Glomerular endothelial cell (primary cell): ENCODE measurements around the gene ATRNL1. TPM values are rescaled to one million over a fixed set of nuclear protein-coding genes. Genes with fewer than 3 reads are reported as not detected.

ENCODE experiments used
- DNase-seq: peaks from one replicate; pipeline ENCODE4 v3.0.0-alpha.2; 2011; ENCODE audit warnings: low read depth, low spot score; ENCODE audit errors: extremely low read depth
- total RNA-seq: library from RNA; depleted of rRNA; stranded (reverse); fragments of >200 nt; gene quantifications from 2 replicates; pipeline ENCODE4 v1.2.3, GENCODE V29; 2015

The ATRNL1 gene
- total RNA-seq, 1 donor from 2014 or later, result 5.3 TPM

DNA sequence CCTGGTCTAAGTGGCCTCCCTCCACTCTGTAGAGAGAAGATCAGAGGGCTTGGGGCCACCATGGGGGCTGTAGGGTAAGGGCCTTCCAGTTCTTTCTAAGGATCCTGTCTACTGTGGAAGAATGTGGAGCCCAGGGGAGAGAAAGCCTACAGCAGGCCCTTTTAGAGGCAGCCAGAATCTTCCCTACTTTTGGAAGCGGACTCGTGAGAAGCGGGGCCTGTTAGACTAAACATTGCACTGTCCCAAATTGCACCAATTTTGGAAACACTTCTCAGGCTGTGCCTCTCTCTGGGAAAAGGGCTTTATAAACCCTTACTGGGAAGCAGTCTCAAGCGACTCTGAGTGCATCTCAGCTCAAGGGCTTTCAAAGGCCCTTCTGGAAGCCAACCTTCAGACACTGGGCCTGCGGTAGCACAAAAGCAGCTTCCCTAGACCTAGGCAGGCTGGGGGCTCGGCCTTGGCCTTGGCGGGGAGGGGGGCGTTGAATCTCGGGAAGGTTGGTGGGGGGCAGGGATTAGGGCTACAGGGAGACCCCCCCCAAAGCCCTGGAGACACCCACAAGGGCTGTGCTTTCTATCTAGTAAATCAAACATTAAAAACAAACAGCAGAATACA is 881.8 kb downstream of the ATRNL1 start:
- no peak for DNase-seq

DNA sequence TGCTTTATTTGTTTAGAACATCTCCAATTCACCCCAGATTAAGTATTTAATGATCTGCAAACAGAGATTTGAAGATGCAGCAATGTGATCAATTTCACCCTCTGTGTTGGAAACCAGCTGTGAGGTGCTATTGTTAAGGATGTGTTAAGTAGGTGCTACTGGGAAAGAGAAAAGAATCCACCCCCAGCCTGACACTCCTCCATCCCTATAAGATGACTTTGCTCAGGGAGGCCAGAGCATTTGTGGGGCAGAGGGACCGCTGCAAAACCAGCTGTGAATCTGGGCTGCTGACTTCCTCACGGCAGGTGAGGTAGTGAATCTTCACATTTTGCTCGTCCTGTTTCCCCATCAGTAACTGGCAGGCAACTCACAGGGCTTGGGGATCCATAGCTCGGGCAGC is 882.3 kb downstream of the ATRNL1 start:
- no peak for DNase-seq

DNA sequence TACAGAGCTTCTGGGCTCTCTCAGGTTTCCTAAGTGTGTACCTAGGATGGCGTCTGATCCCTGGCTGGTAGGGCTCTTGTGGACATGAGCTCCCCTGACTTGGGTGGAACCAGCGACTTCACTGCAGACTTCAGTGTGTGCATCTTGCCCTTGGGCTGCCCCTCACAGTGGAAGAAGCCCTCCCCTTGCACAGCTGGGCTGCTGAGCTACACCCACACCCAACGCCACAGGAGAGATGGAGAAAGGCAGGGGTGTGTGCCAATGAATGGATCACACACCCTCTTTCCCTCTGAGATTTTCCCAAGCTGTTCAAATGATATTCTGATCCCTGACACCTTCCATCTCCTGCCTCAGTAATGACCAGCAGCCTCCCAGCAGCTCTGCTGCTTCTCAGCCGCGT is 883.2 kb downstream of the ATRNL1 start:
- DNase-seq, result no peak

DNA sequence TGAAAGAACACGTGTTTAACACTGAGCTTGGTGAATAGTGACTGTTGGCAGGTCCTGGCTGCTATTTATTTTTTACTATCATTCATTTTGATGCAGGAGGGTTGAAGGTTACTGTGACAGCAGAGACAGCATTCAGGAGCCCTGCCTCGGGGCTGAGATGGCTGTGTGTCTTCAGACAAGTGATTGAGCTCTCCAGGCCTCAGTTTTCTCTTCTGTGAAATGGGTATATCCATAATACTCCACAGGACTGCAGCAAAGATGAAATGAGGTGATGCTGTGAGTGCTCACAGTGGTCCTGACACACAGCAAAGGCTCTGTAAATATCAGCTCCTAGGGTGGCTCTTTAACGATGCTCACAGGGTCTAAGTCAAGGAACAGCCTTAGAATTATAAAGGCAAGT is 884.7 kb downstream of the ATRNL1 start:
- DNase-seq, result no peak

DNA sequence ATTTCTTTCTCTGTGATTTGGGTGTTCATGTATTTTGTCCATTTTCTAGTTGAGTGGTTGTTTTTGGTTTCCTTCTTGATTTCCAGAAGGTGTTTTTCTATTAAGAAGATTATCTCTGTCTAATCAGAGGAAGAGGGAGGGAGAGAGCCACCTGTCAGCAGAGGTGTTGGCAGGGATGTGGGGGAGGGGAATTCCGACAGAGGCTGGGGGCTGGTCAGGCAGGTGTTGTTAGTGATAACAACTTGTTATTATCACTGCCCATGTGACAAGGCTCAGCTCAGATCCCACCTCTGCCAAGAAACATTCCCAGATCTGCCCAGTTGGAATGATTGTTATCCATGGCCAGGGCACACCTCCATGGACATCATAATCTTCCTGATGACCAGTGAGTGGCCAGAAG is 886.4 kb downstream of the ATRNL1 start:
- no peak for DNase-seq

DNA sequence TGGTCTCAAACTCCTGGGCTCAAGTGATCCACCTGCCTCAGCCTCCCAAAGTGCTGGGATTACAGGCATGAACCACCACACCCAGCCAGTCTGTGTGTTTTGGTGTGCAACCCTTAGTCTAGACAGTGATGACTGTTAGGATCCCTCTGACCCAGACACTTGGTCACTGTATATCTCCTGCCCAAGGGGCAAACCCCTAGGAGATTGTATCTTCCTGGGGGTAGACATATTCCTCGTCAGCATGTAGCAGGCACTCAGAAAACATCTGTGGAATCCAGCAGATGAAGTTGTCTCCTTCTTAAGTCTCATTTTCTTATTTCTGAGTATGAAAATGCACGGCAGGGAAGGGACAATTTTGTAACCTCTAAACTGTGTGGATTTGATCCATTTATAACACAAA is 887.3 kb downstream of the ATRNL1 start:
- no peak for DNase-seq

DNA sequence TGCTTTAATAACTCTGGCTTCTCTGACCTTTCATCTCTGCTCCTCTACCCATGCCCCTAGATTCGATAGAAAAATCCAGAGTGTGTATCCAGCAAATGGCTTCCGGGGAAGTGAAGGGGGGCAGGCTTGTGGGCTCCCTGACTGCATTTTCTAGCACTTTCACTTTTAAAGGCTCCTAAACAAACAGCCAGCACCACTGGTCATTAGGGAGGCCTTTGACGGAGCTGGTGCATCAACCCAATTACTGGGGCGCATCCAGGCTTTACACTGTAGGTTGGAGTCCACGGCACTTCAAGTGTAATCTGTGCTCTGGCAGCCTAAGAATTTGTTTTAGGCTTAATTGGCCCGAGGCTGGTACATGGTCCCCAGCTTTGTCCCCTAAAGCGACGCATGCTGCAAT is 887.9 kb downstream of the ATRNL1 start:
- no peak for DNase-seq

DNA sequence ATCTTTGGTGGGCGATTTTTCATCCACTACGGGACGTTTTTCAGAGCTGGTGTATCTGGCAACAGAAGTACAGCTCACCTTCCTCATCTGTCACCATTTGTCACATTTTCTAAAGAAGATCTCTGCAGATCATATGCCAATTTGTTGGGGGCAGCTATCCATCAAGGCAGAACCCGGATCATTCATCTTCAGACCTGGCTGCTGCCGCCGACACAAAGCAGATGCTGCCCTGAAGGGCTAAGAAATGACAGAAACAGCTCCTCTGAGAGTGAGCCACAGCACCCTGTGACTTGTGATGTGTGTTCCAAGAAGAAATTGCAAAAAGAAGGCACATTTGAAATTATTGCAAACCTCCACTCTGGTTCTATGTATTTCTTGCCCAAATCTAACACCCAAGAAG is 888.9 kb downstream of the ATRNL1 start:
- no peak for DNase-seq

DNA sequence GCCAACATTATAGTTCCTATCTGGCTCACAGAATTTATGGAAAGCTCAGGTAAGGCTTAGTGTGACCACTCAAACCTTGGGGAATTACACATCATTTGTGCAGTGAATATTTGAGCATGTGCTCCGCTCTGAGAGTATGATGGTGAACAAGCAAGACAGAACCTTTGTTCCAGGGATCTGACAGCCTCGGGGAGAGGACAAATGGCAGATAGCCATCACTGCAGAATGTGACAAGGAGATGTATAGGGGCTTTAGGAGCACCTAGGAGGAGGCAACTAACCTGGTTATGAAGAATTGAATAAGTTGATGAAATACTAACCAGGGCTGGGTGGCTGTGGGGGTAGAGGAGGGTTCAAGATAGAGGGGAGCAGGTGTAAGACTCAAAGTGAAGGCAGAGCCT is 889.4 kb downstream of the ATRNL1 start:
- DNase-seq, result no peak

DNA sequence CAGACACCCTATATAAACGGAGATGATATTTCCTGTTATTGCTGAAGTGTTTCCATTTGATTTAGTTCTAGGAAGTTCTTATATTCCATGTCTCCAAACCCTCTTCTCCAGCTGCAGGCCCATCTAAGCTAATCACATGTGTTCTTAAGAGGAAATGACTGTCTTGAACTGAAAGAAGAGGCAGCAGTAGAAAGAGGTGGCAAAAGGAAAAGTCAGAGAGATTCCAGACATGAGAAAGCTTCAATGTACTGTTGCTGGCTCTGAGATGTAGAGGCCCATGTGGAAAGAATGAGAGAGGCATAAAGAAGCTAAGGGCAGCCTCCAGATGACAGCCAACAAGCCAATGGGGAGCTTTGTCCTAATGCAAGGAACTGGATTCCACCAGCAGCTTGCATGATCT is 892.6 kb downstream of the ATRNL1 start:
- DNase-seq, result no peak

DNA sequence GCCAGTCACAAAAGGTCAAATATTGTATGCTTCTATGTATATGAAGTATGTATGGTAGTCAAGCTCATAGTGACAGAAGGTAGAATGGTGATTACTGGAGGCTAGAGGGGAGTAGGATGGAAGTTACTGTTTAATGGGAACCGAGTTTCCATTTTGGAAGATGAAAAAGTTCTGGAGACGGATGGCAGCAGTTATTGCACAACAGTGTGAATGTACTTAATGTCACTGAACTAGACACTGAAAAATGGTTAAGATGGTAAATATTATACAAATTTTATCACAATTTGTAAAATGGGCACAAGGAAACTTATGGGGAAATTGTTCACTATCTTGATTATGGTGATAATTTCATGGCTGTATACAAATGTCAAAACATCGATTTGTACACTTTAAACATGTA is 895.2 kb downstream of the ATRNL1 start:
- DNase-seq, result no peak

DNA sequence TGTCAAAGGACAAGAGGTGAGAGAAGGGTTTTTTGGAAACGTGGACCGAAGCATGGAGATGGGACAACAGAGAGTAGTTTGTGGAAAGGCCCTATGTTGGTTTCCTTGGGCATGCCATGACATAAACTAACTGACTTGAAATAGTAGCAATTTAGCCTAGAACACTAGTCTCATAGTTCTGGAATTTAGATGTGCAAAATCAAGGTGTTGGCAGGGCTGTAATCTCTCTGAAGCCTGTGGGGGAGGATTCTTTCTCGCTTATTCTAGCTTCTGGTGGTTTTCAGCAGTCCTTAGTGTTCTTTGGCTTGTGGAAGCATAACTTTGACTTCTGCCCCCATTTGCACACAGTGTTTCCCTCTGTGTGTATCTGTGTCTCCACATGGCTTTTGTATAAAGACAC is 896.5 kb downstream of the ATRNL1 start:
- no peak for DNase-seq

DNA sequence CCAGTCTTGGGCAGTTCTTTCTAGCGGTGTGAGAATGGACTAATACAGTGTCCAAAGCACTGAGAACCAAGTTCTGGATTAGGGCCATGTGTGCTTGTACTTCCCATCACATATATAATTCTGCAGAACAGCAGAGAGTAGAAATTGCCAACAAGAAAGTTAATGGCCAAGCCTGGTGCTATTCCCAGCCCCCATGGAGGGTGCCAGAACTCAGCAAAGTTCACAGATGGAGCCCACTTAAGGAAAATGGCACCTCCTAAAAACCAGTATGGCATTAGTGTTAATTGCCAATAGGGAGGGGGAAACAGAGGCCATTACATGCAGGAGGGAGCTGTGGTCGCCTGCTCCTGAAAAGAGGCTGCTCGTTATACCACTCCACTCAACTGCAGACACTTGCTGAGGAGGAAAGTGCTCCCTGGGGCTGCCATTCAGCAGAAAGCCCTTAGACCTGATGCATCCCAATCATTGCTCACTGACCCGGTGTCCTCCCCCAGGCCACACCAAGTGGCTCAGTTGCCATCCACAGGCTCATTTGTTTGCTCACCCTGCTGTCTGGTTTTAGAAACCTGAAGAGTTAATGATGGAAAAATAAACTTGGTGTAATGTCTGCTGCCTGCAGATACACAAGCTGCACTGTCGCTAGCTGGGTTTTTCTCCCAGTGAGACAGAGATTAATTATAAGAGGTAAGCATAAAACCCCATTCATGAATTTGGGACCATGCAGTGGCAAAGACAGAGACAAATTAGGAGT is 899.2 kb downstream of the ATRNL1 start:
- DNase-seq, result no peak

DNA sequence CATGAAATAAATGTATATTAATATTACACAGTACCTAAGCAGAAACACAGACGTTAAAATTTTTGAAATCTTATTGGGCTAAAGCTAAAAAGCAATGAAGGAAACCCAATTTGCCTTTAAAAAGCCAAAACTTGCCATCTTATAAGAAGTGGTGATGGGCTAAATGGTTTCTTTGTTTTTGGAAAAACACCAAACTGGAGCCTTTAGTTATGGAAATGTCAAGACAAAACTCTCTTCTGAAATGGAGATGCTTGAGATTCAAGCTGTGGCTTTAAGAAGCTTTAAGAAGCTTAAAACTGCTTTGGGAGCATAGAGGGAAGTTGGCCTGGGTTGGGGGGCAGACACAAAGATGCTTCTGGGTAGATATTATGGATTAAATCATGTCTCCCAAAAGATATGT is 902.9 kb downstream of the ATRNL1 start:
- no peak for DNase-seq

DNA sequence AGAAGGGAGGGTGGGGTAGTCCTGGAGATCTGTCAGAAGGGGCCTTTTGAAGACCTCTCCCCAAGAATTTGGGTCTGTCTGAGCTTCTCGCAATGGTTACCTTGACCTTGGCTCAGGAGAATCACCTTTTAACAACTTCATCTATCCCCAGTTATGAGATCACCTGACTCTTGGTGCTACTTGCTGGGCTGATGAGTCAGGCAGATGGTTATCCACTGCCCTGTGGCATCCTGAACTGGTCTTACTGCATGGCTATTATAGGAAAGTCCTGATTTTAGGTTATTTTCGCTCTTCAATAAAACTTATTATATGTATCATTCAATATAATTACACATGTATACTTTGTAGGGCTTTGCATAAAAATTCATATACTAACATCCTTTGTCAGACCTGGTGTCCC is 905.1 kb downstream of the ATRNL1 start:
- DNase-seq, result no peak

Other genes with a start within 250 kb of the ATRNL1 start
- gene TRUB1, start 155.2 kb upstream of the ATRNL1 start, total RNA-seq, result 16.7 and 32.3 TPM in 2 replicates